Esophagus (tissue), 2 donors: ENCODE data around the gene ZBTB48. TPM values are rescaled to one million over a fixed set of nuclear protein-coding genes. Genes with fewer than 3 reads are reported as not detected.

Experiments used
- H3K27ac ChIP-seq, 2 donors: one replicate each; pipeline ENCODE4 v1.5.1; 2013; ENCODE audit warnings: low read depth in 2 of 2, mild to moderate bottlenecking in 2 of 2, inconsistent platforms in 1 of 2, low read length in 1 of 2, moderate library complexity in 1 of 2
- H3K27me3 ChIP-seq, 2 donors: one replicate each; pipeline ENCODE4 v1.6.1; 2013; ENCODE audit warnings: low read length in 2 of 2, control low read depth in 1 of 2, mild to moderate bottlenecking in 1 of 2; ENCODE audit not compliant: insufficient read depth in 2 of 2, control insufficient read depth in 1 of 2
- H3K36me3 ChIP-seq, 2 donors: one replicate each; pipeline ENCODE4 v1.6.1; 2013; ENCODE audit warnings: low read length in 1 of 2; ENCODE audit not compliant: control insufficient read depth in 2 of 2, insufficient read depth in 2 of 2
- H3K4me1 ChIP-seq, 2 donors: one replicate each; pipeline ENCODE4 v1.6.1; 2013; ENCODE audit warnings: low read length in 1 of 2; ENCODE audit not compliant: control insufficient read depth in 2 of 2, insufficient read depth in 2 of 2
- H3K4me3 ChIP-seq, 2 donors: one replicate each; pipeline ENCODE4 v1.5.1; 2013; ENCODE audit warnings: low read length in 2 of 2, mild to moderate bottlenecking in 2 of 2, low read depth in 1 of 2, moderate library complexity in 1 of 2
- H3K9me3 ChIP-seq, 2 donors: one replicate each; pipeline ENCODE4 v1.6.1; 2013; ENCODE audit warnings: mild to moderate bottlenecking in 2 of 2, low read depth in 1 of 2, low read length in 1 of 2, moderate library complexity in 1 of 2; ENCODE audit not compliant: control insufficient read depth in 2 of 2, insufficient read depth in 1 of 2
- WGBS, 2 donors: extraction: QIAGEN DNeasy Blood & Tissue Kit; methylation state at CpG; one replicate each; pipeline ENCODE4 v1.1.7; 2013; 5-methylcytosine and 5-hydroxymethylcytosine counted together
- polyA plus RNA-seq, 2 donors: library from polyadenylated mRNA; stranded (reverse); fragments of 200-250 nt; gene quantifications; one replicate each; pipeline ENCODE4 v1.2.3, GENCODE V29; 2013
- donor health status: healthy with polysubstance abuse.
- donor health status: Bipolar disorder and iron deficiency.

ZBTB48 gene
- polyA plus RNA-seq, 2 donors: 16.2 to 42.7 TPM

DNA sequence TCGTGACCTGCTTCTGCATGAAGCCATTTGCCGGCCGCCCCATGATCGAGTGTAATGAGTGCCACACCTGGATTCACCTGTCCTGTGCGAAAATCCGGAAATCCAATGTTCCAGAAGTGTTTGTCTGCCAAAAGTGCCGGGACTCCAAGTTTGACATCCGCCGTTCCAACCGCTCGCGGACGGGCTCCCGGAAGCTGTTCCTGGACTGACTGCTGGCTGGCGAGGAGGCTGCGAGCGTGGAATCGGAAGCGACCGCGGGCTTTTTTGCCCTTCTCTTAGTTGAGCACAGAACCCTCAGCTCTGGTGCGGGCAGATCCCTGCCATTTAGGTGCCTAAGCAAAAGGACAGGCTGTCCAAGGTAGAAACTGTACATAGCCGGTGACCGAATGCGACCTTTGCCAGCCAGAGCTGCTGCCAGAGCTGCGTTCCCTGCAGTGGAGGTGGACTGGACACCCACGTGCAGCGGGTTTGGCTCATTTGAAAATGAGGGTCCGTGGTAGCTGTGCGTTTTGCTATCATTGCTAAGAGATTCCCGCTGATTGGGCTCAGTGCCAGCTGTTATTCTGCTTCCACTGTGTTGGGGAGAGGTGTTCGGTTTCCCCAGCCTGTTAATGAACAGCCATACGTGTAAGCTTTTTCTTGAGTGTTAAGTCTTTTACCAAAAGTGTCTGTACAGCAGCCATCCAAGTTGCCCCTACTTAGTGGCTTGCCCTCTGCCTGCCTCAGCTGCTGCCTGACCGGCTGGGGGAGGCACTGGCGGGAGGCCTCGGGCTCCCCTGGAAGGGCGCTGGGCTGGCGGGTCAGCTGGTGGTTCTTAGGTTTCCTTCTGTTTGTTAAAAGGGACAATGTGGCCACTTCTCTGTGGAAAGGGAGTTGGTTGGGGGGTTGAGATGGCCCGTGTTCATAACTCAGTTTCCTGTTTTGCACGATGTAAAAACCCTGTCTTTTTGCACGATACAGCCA is 41.9 kb downstream of the ZBTB48 start:
- WGBS, 2 donors: 90% methylated on average over 41 of the region's 41 CpGs

DNA sequence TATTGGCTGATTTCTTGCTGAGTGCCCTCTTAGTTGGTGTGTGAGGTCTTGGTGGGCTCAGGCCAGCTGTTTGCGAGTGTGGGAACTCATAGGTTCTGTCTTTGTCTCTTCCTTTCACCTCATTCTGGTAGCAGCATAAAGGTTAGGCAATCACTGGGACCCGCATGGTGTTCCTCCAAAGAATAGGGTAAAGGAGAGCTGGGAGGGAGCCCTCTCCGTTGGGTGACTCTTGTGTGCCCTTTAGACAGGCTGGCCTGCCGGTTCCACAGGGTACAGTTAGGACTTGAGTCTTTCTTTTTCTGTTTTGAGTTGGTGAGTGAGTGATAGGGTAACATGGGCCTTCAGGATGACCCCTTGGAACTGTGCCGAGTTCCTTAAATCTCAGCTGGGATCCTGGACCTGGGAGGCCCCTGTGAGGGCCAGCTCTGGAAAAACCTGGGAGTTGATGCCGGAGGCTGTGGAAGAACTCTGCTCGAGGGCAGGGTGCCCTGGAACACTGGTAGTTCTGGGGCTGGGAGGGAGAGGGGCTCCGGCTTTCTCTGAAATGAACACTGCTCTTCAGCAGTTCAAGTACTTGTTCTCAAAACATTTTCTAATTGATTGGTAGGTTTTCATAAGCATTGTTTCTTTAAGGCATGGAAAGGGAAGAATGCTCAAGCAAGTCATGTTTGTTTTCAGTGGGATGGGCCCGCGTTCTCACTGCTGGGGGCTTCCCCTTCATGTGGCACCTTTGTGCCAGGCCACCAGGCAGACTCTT is 42.8 kb downstream of the ZBTB48 start:
- no peak overlapping the region for H3K4me3 ChIP-seq

More for the DNA sequence above, 41.9 kb downstream of the ZBTB48 start:
- H3K27ac ChIP-seq: no peak overlapping the region
- peaks cover 9 to 35% of the 10 kb centered on the region in 2 donors for H3K36me3 ChIP-seq
- no peaks in the 10 kb centered on the region for H3K27me3 ChIP-seq
- no peak overlapping the region for H3K4me3 ChIP-seq
- no peaks in the 10 kb centered on the region for H3K9me3 ChIP-seq
- no peaks in the 10 kb centered on the region for H3K4me1 ChIP-seq

DNA sequence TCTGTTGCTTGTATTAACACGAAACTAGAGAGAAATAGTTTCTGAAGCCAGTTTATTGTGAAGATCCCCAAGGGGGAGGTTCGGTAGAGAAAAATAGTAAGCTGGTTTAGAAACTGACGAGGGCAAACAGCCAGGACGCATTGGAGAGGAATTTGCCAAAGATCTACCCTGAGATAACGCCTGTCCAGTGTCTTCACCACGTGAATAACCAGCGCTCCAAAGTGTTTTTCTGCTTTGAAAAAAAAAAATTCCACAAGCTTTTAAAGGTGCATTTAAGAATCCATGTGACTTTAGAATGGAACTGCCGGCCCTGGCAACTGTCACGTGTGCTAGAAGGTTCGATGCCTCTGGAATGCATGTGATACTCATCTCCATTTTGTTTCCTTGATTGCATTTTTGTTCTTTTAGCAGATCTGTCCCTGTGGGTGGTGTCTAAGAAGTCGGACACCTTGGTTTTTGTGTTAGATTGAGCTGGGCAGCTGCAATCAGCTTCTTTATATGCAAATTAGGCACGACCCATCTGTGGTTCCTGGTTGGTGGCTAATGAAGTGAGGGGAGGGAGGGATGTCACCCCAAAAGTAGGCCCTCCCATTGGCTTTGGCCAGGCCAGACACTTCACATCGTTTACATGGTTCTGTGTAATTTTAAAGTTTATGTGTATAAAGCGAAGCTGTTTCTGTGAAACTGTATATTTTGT is 43.6 kb downstream of the ZBTB48 start:
- 69 to 76% methylated on average over 14 of the region's 14 CpGs for WGBS, 2 donors
- peaks cover 9 to 35% of the 10 kb centered on the region in 2 donors for H3K36me3 ChIP-seq
- no peaks in the 10 kb centered on the region for H3K4me1 ChIP-seq
- no peak overlapping the region for H3K27ac ChIP-seq
- no peak overlapping the region for H3K4me3 ChIP-seq
- H3K27me3 ChIP-seq: no peaks in the 10 kb centered on the region
- no peaks in the 10 kb centered on the region for H3K9me3 ChIP-seq

More for the DNA sequence above, 42.8 kb downstream of the ZBTB48 start:
- Histone ChIP-seq H3K9me3 (no peaks in the 10 kb centered on the region), H3K36me3 (peaks cover 9 to 34% of the 10 kb centered on the region in 2 donors), H3K27ac (peak overlapping the region in 1 of 2 donors; percentile 8), H3K4me1 (no peaks in the 10 kb centered on the region), H3K27me3 (no peaks in the 10 kb centered on the region)
- WGBS, 2 donors: 81% methylated on average over 10 of the region's 10 CpGs

- peaks cover 8 to 42% of the 10 kb centered on the region in 2 donors for H3K36me3 ChIP-seq
- H3K4me1 ChIP-seq: no peaks in the 10 kb centered on the region
- H3K9me3 ChIP-seq: no peaks in the 10 kb centered on the region
- H3K4me3 ChIP-seq: peak within 1 kb of the TSS; percentile 60 to 91
- WGBS, 2 donors: 2% methylated on average over 58 to 73 of the region's 73 CpGs
- no peaks in the 10 kb centered on the region for H3K27me3 ChIP-seq
- H3K27ac ChIP-seq: peak within 1 kb of the TSS; percentile 92 to 93
These were observed 45.2 kb downstream of the ZBTB48 start, which contains the start of gene THAP3 for GRCh38 chr1:6624710-6625583. THAP3 (plus strand) TSS chr1:6624868; CDS start chr1:6625219, 351 bp downstream.

- Histone ChIP-seq H3K27ac (peak overlapping the region; percentile 92 to 93), H3K4me1 (no peaks in the 10 kb centered on the region), H3K4me3 (peak overlapping the region; percentile 60 to 91), H3K27me3 (no peaks in the 10 kb centered on the region), H3K9me3 (no peaks in the 10 kb centered on the region), H3K36me3 (peaks cover 2 to 41% of the 10 kb centered on the region in 2 donors)
- WGBS, 2 donors: 3 to 4% methylated on average over 31 to 32 of the region's 32 CpGs
These were observed 45.9 kb downstream of the ZBTB48 start for GRCh38 chr1:6625584-6626149.

DNA sequence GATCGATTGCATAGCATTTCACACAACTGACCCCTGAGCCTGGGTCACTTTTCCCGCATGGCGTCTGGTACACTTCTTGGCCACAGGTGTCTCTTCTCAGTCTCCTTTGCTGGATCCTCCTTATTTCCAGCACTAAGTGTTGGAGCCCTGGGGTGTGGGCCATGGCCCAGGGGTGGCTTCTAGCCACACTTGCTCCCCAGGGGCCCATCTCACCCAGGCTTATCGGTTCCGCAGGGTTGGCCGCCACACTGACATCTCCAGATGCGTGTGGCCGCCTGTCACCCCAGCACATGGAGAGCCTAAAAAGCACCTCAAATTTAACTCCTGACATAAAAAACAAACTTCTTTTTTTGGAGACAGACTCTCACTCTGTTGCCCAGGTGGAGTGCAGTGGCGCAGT is 47.2 kb downstream of the ZBTB48 start:
- 92 to 95% methylated on average over 9 of the region's 9 CpGs for WGBS, 2 donors
- peaks cover 2 to 28% of the 10 kb centered on the region in 2 donors for H3K36me3 ChIP-seq
- H3K27me3 ChIP-seq: no peaks in the 10 kb centered on the region
- no peaks in the 10 kb centered on the region for H3K9me3 ChIP-seq
- H3K27ac ChIP-seq: no peak overlapping the region
- no peaks in the 10 kb centered on the region for H3K4me1 ChIP-seq
- no peak overlapping the region for H3K4me3 ChIP-seq

GRCh38 chr1:6627841-6628545 is 48.2 kb downstream of the ZBTB48 start:
- Histone ChIP-seq H3K4me3 (no peak overlapping the region), H3K36me3 (peaks cover 3 to 29% of the 10 kb centered on the region in 2 donors), H3K27ac (no peak overlapping the region), H3K4me1 (peaks cover 0 to 2% of the 10 kb centered on the region in 2 donors), H3K9me3 (no peaks in the 10 kb centered on the region), H3K27me3 (no peaks in the 10 kb centered on the region)
- 90 to 94% methylated on average over 21 of the region's 21 CpGs for WGBS, 2 donors

- Histone ChIP-seq H3K36me3 (peaks cover 3 to 37% of the 10 kb centered on the region in 2 donors), H3K4me3 (no peak overlapping the region), H3K4me1 (peaks cover 0 to 2% of the 10 kb centered on the region in 2 donors), H3K9me3 (no peaks in the 10 kb centered on the region), H3K27me3 (no peaks in the 10 kb centered on the region), H3K27ac (no peak overlapping the region)
- whole genome bisulfite sequencing, 2 donors: 85 to 90% methylated on average over 5 to 12 of the region's 12 CpGs
These were observed 49.2 kb downstream of the ZBTB48 start for GRCh38 chr1:6628971-6629479.
